HG02981 (cell line): ENCODE results near the gene HNRNPC.
A peak's percentile ranks its signal among the peaks of the same experiment; 100 is the strongest.
"Not testable (repeated sequence)": the region's sequence is repeated elsewhere in the genome, so short reads cannot be mapped to it uniquely, and the experiment has no call there.

Experiments
- ATAC-seq: cut with Tn5 transposase; IDR thresholded peaks from one replicate; pipeline ENCODE4 v1.9.1; 2021; ENCODE audit warnings: mild to moderate bottlenecking, moderate library complexity; ENCODE audit not compliant: unreplicated experiment

HNRNPC gene

GRCh38 chr14:21269252-21270046, at the start of gene HNRNPC:
TSS of gene HNRNPC (minus strand) at chr14:21269442. CDS start at chr14:21234193, 35,249 bp downstream.
- ATAC-seq, result peak; percentile 91

DNA sequence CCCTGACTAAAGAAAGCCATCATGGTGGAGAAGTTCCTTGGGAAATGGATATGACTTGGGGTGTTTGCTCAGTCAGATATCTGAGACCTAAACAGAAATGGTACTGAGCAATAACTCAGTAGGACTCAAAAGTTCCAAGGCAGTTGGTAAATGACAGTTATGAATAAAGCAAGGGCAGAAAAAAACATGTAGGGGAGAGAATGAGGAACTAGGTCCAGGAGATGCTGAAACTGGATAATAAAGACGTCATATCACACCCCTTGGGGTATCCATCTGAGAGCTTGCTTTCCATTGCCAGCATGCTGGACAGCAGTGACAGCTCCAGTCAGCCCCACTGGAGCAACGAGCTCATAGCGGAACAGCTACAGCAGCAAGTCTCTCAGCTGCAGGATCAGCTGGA, 48.2 kb upstream of the HNRNPC start:
- no peak for ATAC-seq

GRCh38 chr14:21313512-21313911, 44.3 kb upstream of the HNRNPC start:
- ATAC-seq, result no peak

GRCh38 chr14:21311614-21312013, 42.4 kb upstream of the HNRNPC start:
- ATAC-seq, result no peak

DNA sequence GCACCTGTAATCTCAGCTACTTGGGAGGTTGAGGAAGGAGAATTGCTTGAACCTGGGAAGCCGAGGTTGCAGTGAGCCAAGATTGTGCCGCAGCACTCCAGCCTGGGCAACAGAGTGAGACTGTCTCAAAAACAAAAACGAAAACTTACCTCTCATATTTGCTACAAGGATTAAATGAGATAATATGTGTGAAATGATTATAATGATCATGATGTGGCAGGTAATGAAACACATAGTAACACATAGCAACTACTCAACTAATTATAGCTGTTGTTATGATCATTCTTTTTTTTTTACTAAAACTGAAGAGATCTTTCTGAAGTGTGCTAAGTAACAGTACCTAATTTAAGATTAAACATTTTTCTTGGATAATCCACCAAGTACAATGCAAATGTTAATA, 40.7 kb upstream of the HNRNPC start:
- ATAC-seq, result no peak

DNA sequence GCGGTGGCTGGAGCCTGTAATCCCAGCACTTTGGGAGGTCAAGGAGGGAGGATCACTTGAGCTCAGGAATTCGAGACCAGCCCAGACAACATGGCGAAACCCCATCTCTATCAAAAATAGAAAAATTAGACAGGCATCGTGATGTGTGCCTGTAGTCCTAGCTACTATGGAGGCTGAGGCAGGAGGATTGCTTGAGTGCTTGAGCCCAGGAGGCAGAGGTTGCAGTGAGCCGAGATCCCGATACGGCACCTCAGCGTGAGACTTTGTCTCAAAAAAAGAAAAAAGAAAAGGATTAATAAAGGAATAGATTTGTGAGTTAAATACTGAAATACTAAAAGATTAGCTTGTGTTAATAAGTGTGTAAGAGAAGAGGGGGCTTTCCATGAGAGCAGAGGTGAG, 40.0 kb upstream of the HNRNPC start:
- ATAC-seq, result no peak

DNA sequence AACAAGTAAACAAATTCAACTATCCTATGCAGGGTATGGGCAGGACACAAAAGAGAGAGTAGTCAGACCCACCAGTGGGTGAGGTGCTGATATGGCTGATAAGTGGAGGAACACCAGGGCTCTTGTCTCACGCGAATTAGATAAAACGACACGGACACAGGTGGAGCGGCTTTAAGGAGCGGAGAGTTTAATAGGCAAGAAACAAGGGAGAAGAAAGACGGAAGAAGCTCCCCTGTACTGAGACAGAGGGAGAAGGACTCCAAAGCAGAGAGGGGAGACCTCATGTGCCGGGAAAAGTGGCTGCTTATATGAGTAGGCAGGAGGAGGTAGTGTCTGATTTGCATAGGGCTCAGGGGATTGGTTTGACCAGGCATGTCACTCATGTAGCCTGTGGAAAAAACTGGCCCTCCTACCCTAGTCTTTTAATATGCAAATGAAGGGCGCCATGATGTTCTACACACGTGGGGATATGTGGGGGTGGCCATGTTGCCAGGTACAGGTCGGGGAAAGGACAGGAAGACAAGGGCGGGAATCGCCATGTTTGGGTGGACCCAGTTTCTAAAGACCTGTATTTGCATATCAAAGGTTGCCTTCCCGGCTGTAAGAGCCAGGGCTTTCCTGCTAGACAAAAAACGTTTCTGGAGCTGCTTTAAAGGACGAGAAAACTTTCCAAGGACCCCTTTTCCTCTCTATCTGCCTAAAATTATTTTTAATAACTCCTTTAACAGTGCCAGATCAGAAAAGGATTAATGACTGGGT, 39.4 kb upstream of the HNRNPC start:
- peak; percentile 80 for ATAC-seq

DNA sequence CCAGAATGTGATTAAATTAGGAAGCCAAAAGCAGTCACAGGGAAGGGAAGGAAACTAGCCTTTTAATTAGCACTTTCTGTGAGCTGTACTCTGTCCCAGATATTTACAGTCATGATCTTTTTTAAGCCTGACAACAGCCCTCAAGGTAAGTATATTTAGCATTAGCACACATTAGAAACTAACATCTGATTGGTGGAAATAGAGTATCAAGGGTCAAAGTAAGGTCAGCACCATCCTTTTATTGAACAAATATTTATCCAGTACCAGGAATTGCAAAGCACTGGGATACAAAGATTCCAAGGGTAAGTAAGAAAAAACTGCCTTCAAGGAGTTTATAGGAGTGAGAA, 38.9 kb upstream of the HNRNPC start:
- no peak for ATAC-seq

DNA sequence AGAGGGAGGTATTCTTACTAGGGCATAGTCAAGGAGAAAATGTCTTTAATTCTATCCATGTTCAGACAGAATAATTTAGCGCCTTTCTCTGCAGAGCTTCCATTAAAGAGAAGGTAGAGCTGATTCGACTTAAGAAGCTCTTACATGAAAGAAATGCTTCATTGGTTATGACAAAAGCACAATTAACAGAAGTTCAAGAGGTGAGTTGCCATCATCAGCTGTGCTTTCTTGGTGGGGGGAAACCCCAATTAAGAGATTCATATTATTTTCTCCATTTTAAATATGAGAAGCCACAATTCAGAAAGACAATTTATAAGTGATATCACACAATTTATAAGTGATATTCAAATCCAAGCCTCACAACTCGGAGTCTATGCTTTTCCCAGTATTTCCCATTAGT, 38.4 kb upstream of the HNRNPC start:
- ATAC-seq, result no peak

- ATAC-seq, result not testable (repeated sequence)
Observed at GRCh38 chr14:21302836-21303140, 33.5 kb upstream of the HNRNPC start.

DNA sequence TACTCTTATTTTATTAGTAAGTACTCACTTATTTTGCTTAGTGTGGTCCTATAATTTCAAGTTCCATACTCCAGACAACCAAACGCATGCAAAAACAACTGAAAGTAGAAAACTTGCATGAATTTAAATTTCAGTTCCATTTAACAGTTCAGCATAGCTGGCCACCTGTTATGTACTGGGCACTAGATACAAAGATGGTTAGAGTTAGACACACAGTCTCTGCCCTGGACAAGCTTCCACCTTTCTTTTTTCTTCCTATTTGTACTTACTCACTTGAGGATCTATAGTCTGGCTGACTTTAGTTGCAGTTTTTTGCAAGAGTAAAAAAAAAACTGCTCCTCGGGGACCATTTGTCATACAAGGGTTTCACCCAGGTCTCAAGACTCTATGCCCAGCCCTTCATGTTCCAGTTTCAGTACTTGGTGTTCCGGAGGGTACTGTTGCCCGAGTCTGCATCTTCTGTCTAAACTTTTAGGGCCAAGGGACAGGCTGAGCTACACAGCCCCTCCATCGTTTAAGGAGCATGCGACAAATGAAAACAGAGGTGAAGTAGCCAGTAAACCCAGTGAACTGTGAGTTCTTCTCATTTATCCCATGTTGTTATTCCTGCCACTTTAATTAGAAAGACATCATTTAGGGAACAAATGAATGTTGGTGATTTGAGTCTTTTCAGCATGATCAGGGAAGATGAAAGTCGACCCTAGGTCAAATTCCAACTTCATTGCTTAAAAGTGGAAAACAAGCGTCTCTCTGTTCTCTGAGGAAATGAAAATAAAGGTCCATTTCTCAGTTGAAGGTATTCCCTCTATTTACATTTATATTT, 33.0 kb upstream of the HNRNPC start:
- no peak for ATAC-seq

GRCh38 chr14:21300892-21301291, 31.6 kb upstream of the HNRNPC start:
- ATAC-seq, result no peak

- no peak for ATAC-seq
Observed at GRCh38 chr14:21299562-21300130, 30.4 kb upstream of the HNRNPC start.

DNA sequence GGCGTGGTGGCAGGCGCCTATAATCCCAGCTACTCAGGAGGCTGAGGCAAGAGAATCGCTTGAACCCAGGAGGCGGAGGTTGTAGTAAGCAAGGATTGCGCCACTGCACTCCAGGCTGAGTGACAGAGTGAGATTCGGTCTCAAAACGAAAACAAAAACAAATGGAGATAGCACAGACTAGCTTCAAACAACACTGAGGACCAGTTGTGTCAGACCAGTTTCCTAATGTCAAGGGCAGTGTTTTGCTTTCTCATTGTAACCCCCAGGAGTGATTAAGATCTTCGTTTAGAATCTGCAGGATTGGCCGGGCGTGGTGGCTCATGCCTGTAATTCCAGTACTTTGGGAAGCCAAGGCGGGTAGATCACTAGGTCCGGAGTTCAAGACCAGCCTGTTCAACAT, 29.1 kb upstream of the HNRNPC start:
- no peak for ATAC-seq

DNA sequence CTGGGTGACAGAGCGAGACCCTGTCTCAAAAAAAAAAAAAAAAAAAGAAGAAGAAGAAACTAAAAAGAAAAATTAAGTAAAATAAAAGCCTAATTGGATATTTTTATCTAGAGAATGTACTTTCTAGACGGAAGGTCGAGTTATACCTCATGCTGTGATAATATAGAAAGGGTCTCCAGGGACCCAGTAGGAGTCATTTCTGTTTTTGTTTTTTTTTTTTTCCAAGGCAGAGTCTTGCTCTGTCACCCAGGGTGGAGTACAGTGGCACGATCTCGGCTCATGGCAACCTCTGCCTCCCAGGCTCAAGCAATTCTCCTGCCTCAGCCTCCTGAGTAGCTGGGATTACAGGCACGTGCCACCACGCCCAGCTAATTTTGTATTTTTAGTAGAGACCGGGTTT, 24.8 kb upstream of the HNRNPC start:
- not testable (repeated sequence) for ATAC-seq

- ATAC-seq, result no peak
Observed at GRCh38 chr14:21287168-21287567, 17.9 kb upstream of the HNRNPC start.

DNA sequence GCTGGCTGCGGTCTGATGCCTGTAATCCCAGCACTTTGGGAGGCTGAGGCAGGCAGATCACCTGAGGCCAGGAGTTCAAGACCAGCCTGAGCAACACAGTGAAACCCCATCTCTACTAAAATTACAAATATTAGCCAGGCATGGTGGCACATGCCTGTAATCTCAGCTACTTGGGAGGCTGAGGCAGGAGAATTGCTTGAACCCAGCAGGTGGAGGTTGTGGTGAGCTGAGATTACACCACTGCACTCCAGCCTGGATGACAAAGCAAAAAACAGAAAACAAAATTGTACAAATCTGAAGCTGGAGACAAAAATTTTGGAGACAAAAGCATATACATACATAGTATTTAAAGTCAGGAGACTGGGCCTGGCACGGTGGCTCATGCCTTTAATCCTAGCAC, 17.3 kb upstream of the HNRNPC start:
- not testable (repeated sequence) for ATAC-seq

DNA sequence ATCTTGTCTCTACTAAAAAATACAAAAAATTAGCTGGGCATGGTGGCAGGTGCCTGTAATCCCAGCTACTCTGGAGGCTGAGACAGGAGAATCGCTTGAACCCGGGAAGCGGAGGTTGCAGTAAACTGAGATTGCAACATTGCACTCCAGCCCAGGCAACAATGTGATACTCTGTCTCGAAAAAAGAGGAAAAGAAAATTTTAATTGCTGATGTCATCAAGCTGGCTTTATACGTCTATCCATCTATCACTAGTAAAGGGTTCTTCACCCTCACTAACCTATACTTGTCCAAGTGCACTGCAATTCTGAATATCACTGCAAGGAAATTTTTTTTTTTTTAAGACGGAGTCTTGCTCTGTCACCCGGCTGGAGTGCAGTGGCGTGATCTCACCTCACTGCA, 12.7 kb upstream of the HNRNPC start:
- not testable (repeated sequence) for ATAC-seq

DNA sequence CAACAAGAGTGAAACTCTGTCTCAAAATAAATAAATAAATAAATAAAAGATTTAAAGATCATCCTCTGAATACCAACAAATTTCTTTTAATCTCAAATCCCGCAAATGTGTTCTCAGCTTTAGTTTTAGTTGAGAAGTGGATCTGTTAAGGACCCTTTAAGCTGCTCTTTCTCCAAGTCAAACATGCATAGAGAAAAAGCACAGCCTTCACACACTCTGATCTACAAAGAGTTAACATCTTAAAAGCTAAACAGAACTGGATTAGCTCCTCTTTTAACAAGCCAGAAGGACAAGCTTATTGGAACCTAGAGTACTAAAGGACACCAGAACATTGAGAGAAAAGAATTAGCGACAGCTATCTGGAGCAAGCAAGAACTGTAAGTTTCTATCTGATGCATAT, 10.5 kb upstream of the HNRNPC start, which contains the start of gene RPGRIP1:
TSS of gene RPGRIP1 (plus strand) at position 301 of the 400 bp plus-strand sequence. CDS start 7,894 bp downstream, outside the sequence.
- no peak for ATAC-seq

GRCh38 chr14:21278632-21279031, 9.4 kb upstream of the HNRNPC start:
- no peak for ATAC-seq

DNA sequence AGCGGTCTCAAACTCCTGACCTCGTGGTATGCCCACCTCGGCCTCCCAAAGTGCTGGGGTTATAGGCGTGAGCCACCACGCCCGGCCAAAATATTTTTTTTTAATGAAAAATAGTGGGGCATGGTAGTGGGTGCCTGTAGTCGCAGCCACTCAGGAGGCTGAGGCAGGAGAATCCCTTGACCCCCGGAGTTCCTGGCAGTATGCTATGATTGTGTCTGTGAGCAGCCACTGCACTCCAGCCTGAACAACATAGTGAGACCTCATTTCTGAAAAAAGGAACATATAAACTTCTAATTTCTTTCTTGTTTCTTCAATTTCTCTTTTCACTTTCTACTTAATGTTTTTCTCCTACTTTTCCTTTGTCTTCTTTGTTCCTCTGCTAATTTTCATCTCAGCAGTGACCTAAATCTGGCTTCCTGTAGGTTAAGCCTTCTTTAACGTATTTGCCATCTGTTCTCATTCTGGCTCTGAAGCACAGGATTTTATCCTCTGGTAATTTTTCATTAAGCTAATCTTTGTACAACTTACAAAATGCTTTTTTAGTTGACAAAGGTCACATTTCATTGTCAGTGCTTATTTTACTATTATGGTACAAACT, 6.1 kb upstream of the HNRNPC start:
- ATAC-seq, result no peak
